ENCODE data around the gene CDH4. TPM values are rescaled to one million over a fixed set of nuclear protein-coding genes. Genes with fewer than 3 reads are reported as not detected.

The CDH4 gene
- total RNA-seq, 1 donor from 2014 or later: 8.3 TPM

GRCh38 chr20:61812121-61812844 lies 560.2 kb downstream of the CDH4 start:
- TF ChIP-seq, protein P1, sequence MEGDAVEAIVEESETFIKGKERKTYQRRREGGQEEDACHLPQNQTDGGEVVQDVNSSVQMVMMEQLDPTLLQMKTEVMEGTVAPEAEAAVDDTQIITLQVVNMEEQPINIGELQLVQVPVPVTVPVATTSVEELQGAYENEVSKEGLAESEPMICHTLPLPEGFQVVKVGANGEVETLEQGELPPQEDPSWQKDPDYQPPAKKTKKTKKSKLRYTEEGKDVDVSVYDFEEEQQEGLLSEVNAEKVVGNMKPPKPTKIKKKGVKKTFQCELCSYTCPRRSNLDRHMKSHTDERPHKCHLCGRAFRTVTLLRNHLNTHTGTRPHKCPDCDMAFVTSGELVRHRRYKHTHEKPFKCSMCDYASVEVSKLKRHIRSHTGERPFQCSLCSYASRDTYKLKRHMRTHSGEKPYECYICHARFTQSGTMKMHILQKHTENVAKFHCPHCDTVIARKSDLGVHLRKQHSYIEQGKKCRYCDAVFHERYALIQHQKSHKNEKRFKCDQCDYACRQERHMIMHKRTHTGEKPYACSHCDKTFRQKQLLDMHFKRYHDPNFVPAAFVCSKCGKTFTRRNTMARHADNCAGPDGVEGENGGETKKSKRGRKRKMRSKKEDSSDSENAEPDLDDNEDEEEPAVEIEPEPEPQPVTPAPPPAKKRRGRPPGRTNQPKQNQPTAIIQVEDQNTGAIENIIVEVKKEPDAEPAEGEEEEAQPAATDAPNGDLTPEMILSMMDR (conservative IDR thresholded peaks at IDR 0.05): no peak
- DNase-seq (ENCODE audit: extremely low spot score, unreplicated experiment): no peak
- H3K36me3 Mint-ChIP-seq: no peaks in the 10 kb centered on the region
- no peak overlapping the region for H3K27ac Mint-ChIP-seq
- H3K4me1 Mint-ChIP-seq (ENCODE audit: unreplicated experiment): peaks cover 6% of the 10 kb centered on the region
- peaks cover 5% of the 10 kb centered on the region for H3K27me3 Mint-ChIP-seq
- H3K4me3 Mint-ChIP-seq: no peak overlapping the region
- H3K9me3 Mint-ChIP-seq: no peaks in the 10 kb centered on the region

DNA sequence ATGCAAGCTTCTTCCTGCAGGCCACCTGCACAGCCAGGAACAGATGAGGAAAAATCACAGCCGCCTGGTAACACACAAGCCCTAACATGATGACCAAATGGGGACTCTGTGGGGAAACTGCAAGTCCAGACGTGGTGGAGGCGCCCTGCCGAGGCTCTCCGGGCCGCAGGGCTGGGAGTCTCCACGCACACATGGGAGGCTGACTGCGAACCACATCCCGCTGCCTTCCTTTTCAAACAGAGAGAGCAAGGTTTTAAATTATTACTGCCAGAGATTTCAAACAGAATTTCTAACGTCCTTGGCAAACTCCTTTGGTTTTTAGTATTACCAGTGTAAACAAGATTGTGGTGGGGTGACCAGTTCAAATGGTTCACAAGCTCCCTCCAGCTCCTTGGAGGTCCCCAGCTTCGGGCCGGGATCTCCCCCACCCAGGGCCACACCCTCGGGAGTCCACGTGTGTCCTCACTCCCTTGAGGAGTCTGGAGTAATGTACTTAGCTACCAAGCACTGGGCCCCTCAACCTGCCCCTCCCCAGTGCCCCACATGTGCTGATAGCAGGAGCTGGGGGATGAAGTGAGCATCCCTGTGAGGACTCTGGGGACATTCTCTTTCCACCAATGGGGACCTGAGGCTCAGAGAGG lies 560.9 kb downstream of the CDH4 start:
- Mint-ChIP-seq H3K9me3 (no peaks in the 10 kb centered on the region), H3K4me1 (ENCODE audit: unreplicated experiment) (peaks cover 6% of the 10 kb centered on the region), H3K27ac (no peak overlapping the region), H3K36me3 (no peaks in the 10 kb centered on the region), H3K4me3 (no peak overlapping the region), H3K27me3 (peaks cover 5% of the 10 kb centered on the region)
- no peak for DNase-seq (ENCODE audit: extremely low spot score, unreplicated experiment)
- TF ChIP-seq, protein P1 (conservative IDR thresholded peaks at IDR 0.05): no peak

DNA sequence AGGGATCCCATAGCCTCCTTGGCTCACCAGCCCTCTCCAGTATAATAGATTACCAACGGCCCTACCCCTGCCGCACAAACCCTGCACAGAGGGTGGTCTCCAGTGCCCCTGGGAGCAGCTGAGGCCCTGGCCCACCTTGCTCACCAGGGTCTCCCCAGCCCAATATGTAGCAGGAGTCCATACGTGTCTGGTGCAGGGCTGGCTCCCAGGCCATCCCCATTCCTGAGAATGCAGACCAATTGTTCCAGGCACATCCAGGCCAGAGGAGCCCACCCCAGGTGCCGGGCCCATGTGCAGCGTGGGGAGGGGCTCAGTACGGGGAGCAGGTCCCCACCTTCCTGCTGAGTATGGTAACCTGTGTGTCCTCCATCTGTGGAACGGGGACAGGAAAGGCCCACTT lies 561.7 kb downstream of the CDH4 start:
- Mint-ChIP-seq H3K27me3 (peaks cover 5% of the 10 kb centered on the region), H3K4me3 (no peak overlapping the region), H3K27ac (no peak overlapping the region), H3K9me3 (no peaks in the 10 kb centered on the region), H3K36me3 (no peaks in the 10 kb centered on the region), H3K4me1 (ENCODE audit: unreplicated experiment) (no peaks in the 10 kb centered on the region)
- no peak for DNase-seq (ENCODE audit: extremely low spot score, unreplicated experiment)
- TF ChIP-seq, protein P1 (conservative IDR thresholded peaks at IDR 0.05): no peak

- H3K27me3 Mint-ChIP-seq: peaks cover 3% of the 10 kb centered on the region
- DNase-seq (ENCODE audit: extremely low spot score, unreplicated experiment): no peak
- H3K9me3 Mint-ChIP-seq: no peaks in the 10 kb centered on the region
- H3K27ac Mint-ChIP-seq: no peak overlapping the region
- H3K4me3 Mint-ChIP-seq: no peak overlapping the region
- H3K4me1 Mint-ChIP-seq (ENCODE audit: unreplicated experiment): no peaks in the 10 kb centered on the region
- H3K36me3 Mint-ChIP-seq: no peaks in the 10 kb centered on the region
- TF ChIP-seq, protein P1 (conservative IDR thresholded peaks at IDR 0.05): no peak
Measured at GRCh38 chr20:61814244-61814643, 562.2 kb downstream of the CDH4 start.

- Mint-ChIP-seq H3K4me3 (no peak overlapping the region), H3K36me3 (no peaks in the 10 kb centered on the region)
- no peak for DNase-seq (ENCODE audit: extremely low spot score, unreplicated experiment)
Measured at GRCh38 chr20:61814726-61815125, 562.7 kb downstream of the CDH4 start.

More at GRCh38 chr20:61814726-61815125, 562.7 kb downstream of the CDH4 start:
- Mint-ChIP-seq H3K4me1 (ENCODE audit: unreplicated experiment) (no peaks in the 10 kb centered on the region), H3K27ac (no peak overlapping the region), H3K27me3 (no peaks in the 10 kb centered on the region), H3K9me3 (no peaks in the 10 kb centered on the region)
- TF ChIP-seq, protein P1 (conservative IDR thresholded peaks at IDR 0.05): no peak
